Measurements from ENCODE around the gene RFFL. TPM values are rescaled to one million over a fixed set of nuclear protein-coding genes. Genes with fewer than 3 reads are reported as not detected.

The RFFL gene
- total RNA-seq, 2 donors from 2014 or later = 33.8 to 56.6 TPM

DNA sequence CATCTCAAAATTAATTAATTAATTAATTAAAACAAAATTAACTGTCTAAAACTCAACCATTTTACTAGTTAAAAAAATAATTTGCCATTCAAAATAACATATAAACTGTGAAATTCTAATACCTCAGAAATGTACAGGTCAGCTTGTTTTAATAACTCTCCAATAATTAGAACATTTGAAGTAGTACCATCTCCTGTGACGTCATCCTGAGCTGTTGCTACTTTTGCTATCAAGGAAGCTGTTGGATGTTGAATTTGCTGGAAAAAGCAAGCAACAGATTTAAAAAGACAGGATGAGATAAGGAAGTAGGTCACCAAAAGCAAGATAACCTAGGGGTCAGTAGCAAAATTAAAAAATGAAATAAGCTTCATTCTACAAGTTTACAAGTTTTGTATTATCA is 105.1 kb downstream of the RFFL start:
- Mint-ChIP-seq H3K4me1 (peaks cover 8% of the 10 kb centered on the region), H3K27me3 (ENCODE audit: insufficient read depth) (peaks cover 52% of the 10 kb centered on the region), H3K4me3 (no peak overlapping the region), H3K9me3 (no peaks in the 10 kb centered on the region), H3K27ac (no peak overlapping the region), H3K36me3 (ENCODE audit: low read depth) (no peaks in the 10 kb centered on the region)
- 100% methylated on average over 1 of the region's 1 CpG; no CpG with 5 or more reads in 1 of the 2 experiments for WGBS, 2 experiments (ENCODE audit: insufficient coverage in 1 of 2, insufficient read length in 1 of 2)
- no peak for DNase-seq
- TF ChIP-seq, protein P1, sequence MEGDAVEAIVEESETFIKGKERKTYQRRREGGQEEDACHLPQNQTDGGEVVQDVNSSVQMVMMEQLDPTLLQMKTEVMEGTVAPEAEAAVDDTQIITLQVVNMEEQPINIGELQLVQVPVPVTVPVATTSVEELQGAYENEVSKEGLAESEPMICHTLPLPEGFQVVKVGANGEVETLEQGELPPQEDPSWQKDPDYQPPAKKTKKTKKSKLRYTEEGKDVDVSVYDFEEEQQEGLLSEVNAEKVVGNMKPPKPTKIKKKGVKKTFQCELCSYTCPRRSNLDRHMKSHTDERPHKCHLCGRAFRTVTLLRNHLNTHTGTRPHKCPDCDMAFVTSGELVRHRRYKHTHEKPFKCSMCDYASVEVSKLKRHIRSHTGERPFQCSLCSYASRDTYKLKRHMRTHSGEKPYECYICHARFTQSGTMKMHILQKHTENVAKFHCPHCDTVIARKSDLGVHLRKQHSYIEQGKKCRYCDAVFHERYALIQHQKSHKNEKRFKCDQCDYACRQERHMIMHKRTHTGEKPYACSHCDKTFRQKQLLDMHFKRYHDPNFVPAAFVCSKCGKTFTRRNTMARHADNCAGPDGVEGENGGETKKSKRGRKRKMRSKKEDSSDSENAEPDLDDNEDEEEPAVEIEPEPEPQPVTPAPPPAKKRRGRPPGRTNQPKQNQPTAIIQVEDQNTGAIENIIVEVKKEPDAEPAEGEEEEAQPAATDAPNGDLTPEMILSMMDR (conservative IDR thresholded peaks at IDR 0.05) = no peak
- Histone ChIP-seq H3K9me3 (ENCODE audit: control insufficient read depth, low read length) (no peaks in the 10 kb centered on the region), H3K9ac (ENCODE audit: extremely low read depth, low read length, poor library complexity, severe bottlenecking) (no peak overlapping the region), H3K4me1 (ENCODE audit: control insufficient read depth, insufficient read depth, low read length) (no peaks in the 10 kb centered on the region), H3K27ac (ENCODE audit: low read depth, low read length) (no peak overlapping the region), H3K36me3 (ENCODE audit: control insufficient read depth, insufficient read depth, low read length) (peaks cover 7% of the 10 kb centered on the region), H3K27me3 (ENCODE audit: control insufficient read depth, insufficient read depth, low read length, poor library complexity, severe bottlenecking) (peaks cover 38% of the 10 kb centered on the region), H3K4me3 (ENCODE audit: low read length) (no peak overlapping the region)

Other genes with a start within 250 kb of the RFFL start
- gene CCT6B, start 102.2 kb downstream of the RFFL start, total RNA-seq = 1 to 10 TPM in 1 of 2 donors, under 1 TPM in 1; 0.88 to 2.8 TPM
- gene ZNF830, start 102.2 kb downstream of the RFFL start, total RNA-seq = 10 to 100 TPM; 18.5 to 23.3 TPM
- gene LIG3, start 83.2 kb downstream of the RFFL start, total RNA-seq = 100 to 1,000 TPM; 110 to 130 TPM
- gene RAD51D, start 56.2 kb upstream of the RFFL start, total RNA-seq = 10 to 100 TPM; 24.8 to 26.0 TPM
- not detected for gene FNDC8, start 57.9 kb upstream of the RFFL start, total RNA-seq
- gene NLE1, start 78.6 kb upstream of the RFFL start, total RNA-seq = 10 to 100 TPM; 20.7 to 26.9 TPM
- gene UNC45B, start 84.1 kb upstream of the RFFL start, total RNA-seq = not detected
- gene SLC35G3, start 130.7 kb upstream of the RFFL start, total RNA-seq = not detected
- gene SLFN5, start 179.4 kb upstream of the RFFL start, total RNA-seq = 10 to 100 TPM; 12.4 TPM